Lower leg skin (tissue), 3 donors: ENCODE data around the gene ZBTB20.

Experiments used
- CTCF ChIP-seq, 3 donors: fragments of 450-650 bp; IDR thresholded peaks; one replicate each; pipeline ENCODE4 v1.5.1; 2016; ENCODE audit warnings: antibody characterized with exemption in 3 of 3, mild to moderate bottlenecking in 3 of 3, moderate library complexity in 2 of 3
- POLR2A ChIP-seq, 2 donors: fragments of 450-650 bp; IDR thresholded peaks; one replicate each; pipeline ENCODE4 v1.6.1; 2016 to 2017; ENCODE audit warnings: antibody characterized with exemption in 2 of 2, mild to moderate bottlenecking in 1 of 2, moderate library complexity in 1 of 2

GRCh38 chr3:114496874-114497273, 650.2 kb downstream of the ZBTB20 start:
- TF ChIP-seq CTCF (IDR thresholded peaks at IDR 0.05), result no peak
- TF ChIP-seq POLR2A (IDR thresholded peaks at IDR 0.05), result no peak
